HS-27A (cell line): Measurements from ENCODE around the gene ECHS1.
"Not testable (repeated sequence)": the region's sequence is repeated elsewhere in the genome, so short reads cannot be mapped to it uniquely, and the experiment has no call there.

Experiments
- DNase-seq: peaks from one replicate; pipeline ENCODE4 v3.0.0-alpha.2; 2012; ENCODE audit warnings: low read depth, missing footprints

Gene ECHS1

DNA sequence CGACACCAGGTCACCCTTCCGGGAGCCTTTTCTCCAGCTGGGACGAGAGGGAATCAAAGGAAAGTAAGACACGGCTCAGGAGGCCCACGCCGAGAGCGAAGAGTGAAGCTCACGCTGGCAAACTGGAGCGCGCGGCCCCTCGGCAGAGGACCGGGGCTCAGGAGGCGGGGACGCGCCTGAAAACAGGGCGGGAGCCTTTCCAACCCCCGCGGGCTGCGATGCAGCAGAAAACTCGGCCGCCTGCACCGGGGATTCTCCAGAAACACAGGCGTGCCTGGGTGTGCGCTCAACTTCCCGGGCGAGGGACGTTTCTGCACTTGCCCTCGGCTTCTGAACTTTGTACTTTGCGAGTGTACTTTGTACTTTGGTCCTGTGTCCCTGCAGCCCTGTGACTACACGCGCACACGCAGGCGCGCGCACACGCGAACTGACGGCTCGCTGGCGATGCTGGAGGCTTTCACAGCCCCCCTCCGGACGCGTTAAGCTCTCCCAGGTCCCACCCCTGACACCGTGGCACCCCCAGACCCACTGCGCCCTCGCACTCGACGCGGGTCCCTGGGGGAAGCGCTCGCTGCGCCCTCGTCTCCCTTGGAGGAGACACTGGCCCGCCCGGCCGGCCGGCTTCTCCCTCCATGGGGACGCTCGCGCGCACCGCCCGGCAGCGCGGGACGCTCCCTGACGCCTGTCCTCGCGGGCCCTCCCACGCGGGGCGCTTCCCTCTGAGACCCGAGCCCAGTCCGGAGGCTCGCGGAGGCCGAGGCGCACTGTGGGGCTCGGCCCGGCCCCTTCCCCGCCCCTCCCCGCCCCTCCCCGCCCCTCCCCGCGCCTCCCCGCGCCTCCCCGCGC, 5.3 kb upstream of the ECHS1 start:
- no peak for DNase-seq

DNA sequence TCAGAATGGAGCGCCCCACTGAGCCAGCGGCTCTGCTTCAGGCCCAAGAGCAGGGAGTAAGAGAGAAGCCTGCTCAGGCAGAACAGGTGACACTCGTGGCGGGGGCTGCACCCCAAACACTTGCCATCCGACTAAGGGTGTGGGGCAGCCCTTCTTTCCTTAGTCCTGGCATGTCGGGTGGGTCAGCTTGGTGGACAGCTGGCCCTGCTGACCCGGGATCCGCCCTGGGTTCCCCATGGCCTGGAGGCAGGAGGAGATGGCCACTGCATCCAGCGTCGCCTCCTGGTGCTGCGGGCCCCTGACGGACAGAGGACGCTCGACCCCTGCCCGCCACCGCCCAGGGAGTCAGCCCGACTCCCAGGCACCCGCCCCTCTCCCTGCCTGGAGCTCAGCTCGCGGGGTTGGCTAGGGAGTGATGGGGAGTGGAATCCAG, 4.7 kb upstream of the ECHS1 start:
- DNase-seq = no peak

DNA sequence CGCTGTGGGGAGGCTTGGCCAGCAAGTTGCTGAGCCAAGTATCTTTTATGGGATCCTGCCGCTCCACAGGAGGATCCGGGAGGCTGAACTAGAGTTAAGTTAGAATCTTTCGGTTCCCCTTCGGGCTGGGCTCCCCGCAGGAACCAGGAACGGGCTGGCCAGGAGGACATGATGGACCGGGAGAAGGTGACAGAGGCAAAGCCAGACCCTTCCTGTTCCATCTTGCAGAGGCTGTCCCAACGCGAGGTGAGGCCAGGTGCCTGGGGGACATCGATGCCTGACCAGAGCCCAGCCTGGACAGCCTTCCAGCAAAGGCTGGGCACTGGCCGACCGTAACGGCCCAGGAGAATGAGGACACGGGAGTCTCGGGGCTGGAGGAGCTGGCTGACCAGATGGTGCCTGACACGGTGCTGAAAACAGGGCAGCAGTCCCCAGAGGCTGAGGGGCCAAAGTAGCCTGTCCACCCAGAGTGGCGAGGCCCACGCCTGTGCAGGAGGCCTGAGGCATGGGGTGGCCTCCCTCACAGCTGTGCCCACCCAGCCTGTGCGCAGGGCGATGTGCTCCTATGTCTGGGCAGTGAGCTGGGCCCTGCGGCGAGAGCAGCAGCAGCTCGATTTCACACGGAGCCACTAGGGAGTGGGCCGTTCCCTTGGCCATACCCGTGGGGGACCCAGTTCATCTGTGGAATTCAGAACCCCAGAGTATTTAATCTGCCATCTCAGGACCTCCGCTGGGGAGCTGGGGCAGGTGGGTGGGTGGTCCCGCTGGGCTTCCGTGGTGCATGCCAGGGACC, 4.1 kb upstream of the ECHS1 start:
- no peak for DNase-seq

DNA sequence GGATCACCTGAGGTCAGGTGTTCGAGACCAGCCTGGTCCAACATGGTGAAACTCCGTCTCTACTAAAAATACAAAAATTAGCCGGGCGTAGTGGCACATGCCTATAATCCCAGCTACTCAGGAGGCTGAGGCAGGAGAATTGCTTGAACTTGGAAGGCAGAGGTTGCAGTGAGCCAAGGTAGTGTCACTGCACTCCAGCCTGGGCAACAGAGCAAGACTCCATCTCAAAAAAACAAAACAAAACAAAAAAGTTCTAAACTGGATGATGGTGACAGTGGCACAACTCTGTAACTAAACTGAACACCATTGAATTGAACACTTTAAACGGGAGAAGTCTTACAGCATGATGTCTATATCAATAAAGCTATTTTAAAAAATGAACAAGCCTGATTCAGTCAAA, 3.0 kb upstream of the ECHS1 start:
- not testable (repeated sequence) for DNase-seq

DNA sequence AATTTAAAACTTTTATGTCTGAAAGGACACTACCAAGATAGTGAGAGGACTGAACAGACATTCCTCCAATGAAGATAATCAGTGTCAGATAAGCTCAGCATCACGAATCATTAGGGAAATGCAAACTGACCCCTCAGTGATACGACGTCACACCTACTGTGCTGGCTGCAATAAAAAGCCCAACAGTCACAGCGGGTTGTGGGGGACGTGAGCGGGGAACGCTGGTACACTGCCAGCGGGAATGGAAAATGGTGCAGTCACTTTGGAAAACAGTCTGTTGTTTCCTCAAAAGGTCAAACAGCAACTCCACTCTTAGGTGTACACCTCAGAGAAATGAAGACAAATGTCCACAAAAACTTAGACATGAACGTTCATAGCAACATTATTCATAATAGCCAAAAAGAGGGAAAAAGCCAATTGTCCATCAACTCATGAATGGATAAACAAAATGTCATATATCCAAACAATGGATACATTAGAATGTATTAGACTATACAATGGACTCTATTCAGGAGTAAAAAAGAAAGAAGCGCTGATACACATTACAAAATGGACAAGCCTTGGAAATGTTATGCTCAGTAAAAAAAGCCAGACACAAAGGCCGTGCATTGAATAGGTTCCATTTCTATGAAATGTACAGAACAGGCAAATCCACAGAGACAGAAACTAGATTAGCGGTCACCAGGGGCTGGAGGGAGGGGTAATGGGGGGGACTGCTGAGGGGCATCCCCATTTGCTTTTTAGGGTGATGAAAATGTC, 2.4 kb upstream of the ECHS1 start:
- DNase-seq = no peak

DNA sequence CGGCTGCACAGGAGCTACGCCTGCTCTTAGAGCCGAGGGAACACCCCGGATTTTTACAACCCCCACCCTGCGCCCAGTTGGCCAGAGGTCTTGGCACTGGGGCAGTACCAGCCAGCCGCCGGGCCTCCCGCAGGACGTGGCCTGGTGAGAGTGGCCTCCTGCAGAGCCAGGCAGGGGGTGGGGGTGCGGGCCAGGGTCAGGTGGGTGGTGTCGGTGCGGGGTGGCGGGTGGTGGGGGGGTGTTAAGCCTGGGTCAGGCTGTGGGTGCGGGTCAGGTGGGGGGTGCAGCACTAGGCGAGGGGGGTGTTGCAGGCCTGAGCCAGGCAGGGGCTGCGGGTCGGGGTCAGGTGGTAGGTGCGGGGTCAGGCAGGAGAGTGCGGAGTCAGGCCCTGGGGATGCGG, 647 bp downstream of the ECHS1 start:
- DNase-seq = no peak

DNA sequence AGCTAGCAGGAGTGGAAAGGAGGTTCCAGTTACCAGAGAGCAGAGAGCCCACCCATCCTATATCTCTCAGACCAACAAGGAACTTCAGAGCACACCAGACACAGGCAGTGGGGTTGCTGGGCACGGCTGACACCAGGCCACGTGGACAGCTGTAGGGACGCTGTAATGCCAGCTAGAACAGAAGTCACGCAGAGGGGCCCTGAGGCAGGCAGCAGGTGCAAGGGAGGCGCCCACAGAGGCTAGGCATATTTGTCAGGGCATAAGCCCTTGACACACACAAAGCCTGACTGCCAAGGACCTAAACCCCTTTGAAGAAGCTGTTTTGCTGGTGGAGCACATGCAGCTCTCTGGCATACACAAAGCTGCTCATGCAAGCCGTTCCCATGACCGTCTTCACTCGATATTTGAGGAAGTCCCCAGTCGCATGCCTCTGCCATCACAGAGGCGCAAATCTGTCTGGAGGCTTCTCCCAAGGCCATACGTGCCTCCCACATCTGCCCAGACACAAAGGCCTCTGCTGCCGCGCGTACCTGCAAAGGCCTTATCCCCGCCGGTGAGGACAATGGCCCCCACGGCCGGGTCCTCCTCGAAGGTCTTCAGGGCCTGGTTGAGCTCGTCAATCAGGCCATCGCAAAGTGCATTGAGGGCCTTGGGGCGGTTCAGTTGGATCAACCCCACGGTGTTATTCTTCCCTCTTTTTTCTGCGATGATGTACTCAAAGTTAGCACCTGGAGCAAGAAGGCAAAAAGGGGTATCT, 2.9 kb downstream of the ECHS1 start:
- DNase-seq = no peak

DNA sequence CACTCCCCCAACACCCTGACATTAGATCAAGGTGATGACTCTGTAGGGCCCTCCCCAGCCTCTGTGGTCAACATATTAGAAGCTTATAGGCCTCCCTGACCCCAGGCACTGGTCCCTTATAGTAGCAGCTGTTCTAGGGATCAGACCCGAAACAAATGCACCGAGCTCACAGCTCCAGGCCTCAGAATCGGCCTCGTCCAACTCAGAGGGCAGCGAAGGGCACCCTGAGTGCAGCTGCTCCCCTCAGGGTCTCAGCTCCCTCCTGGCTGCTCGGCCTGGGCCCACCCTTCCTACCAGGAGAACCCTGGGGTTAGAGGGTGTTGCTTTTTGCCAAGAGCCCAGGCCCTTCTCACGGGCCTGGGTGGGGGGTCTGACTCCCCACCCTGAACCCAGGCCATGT, 5.0 kb downstream of the ECHS1 start:
- no peak for DNase-seq

DNA sequence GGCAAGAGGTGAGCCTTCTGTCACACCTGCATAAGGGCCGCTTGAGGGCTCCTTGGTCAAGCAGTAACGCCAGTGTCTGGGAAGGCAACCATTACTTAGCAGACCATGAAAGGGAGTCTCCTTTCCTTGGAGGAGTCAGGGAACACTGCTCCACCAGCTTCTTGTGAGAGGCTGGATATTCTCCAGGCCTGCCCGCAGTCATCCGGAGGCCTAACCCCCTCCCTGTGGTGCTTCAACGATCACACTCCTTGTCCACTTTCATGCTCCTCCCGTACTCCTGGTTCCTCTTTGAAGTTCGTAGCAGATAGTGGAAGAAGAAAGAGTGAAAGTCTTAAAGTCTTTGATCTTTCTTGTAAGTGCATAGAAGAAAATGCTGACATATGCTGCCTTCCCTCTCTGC, 5.7 kb downstream of the ECHS1 start:
- DNase-seq = not testable (repeated sequence)

DNA sequence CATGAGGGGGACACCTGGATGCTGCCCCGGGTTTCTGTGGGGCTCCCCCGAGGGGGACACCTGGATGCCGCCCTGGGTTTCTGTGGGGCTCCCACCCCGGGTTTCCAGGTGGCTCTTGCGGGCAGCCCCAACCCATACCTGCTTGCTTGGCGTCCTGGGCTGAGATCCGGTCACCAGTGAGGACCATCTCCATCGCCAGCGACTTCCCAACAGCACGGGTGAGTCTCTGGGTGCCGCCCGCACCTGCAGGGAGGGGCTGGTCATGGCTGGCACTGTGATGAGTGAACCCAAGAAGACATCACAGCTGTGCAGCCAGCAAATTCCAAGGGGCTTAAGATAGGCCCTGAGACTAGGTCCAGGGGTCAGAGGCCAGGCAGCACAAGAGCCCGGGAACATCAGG, 6.4 kb downstream of the ECHS1 start:
- no peak for DNase-seq

DNA sequence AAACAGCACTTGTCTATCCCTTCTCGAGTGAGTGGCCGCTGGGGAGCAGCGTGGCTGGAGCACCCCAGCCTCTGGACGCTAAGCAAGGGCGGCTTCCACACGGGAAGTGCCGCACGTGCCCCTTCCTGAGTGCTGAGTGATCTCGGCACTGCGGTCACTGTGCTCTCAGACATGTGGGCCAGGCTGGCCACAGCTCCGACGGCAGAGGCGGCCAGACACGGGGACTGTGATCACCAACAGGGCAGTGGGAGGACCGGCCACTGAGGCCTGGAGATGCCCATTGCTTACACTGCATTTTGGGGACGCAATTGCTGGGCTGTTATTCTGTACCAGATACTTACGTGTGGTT, 7.0 kb downstream of the ECHS1 start:
- no peak for DNase-seq

DNA sequence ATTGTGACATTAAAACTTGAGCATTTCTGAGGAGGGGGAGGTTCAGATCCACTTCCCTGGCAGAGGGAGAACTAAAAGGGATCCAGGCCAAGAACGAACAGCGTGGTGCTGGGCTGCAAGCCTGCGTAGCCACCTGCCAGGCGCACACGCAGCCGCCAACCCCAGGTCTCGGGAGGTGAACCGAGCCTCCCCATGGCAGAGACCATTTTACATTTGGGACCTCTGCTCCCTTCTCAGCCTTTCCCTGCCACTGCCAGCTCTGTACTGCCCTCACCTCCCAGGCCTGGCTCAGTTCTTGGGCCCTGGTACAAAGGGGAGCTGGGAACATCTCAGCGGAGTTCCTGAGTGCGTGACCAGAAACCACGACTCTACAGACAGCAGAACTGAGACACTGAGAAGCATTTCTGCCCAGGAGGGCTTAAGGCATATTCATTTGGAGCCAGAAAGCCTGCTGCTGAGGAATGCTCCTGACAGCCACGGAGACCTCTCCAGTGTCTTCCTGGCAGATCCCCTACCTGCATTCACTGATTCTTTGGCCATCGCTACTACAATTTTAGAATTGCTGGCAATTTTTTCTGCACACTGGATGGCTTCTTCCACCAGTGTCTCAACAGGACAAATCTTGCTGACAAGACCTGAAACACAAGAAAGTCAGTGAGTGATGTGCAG, 7.6 kb downstream of the ECHS1 start:
- DNase-seq = no peak

DNA sequence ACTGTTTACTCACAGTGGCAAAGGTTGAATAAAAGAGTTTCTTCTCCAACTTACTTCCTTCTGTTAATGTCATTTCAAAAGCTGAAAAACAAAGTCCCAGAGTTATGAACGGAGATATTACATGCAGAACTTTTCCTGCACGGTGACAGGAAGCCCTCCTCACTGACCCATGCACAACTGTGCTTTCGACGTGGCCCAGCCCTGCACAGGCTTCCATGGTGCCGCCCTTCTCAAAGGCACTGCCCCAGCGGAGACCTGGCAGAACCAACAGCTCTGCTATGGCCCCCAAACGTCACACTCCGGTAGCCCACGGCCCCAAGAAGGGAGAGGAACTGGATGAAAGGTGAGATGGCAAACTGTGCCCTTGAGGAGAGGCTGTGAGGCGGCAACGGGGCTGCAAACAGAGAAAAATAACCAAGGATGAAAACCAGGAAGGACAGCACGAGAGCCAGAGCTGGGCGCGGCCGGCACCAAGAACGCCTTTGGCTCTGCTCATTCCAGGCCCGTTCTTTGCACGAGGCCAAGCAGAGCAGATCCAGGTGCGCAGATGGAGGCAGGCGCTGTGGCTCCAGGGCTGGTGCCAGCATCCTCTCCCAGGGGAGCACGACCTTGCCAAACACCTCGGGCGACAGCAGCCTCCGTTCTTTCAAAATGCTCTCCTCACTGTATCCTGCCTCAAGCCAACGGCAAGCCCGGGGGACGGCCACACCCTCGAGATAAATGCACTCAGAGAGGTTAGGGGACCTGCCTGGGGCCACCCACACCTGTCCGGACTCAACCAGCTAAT, 8.3 kb downstream of the ECHS1 start:
- no peak for DNase-seq

DNA sequence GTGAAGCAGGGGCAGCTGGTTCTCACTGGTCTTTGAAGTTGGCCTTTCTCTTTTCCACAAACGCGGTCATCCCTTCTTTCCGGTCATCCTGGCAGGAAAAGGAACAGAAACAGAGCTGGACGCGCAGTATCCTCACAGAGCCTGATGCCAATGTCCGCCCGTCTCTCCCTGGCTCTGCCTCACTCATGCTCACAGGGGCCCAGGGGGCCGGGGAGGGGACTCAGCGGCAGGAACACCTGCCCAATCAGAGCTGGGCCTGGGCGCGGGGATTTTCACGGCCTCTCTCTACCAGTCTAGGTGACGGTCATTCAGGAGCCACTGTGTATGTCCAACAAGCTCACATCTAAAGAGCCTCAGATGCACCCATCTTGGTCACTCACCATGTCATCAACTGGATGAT, 10.3 kb downstream of the ECHS1 start:
- no peak for DNase-seq

DNA sequence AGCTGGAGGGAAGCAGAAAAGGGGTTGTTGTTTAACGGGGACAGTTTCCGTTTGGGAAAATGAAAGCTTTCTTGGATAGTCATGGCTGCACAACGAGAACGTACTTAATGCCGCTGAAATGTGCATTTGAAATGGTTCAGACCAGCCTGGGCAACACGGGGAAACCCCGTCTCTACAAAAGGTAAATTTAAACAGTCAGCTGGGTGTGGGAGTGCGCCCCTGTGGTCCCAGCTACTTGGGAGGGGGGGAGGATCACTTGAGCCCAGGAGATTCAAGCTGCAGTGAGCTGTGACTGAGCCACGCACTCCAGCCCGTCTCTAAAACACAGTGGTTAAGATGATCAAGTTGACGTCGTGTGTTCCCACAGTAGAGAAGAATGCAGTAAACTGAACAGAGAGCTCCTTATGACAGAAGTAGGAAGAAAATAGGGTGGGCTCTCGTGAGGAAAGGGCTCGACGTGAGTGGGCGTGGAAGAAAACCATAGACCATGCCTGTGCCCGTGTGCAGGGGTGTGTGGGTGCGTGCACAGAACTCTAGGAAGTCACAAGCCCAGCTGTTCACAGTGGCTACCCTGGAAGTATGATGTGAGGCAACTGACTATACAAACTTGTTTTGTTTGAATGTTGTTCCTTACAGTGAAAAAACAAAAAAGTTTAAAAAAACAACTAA, 11.2 kb downstream of the ECHS1 start:
- DNase-seq = no peak

DNA sequence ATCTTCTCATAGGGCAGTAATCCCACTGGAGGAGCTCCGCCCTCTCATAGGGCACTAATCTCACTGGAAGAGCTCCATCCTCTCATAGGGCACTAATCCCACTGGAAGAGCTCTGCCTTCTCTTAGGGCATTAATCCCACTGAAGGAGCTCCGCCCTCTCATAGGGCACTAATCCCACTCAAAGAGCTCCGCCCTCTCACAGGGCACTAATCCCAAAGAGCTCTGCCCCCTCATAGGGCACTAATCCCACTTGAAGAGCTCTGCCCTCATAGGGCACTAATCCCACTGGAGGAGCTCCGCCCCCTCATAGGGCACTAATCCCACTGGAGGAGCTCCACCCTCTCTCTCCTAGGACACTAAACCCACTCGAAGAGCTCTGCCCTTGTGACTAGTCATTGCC, 11.9 kb downstream of the ECHS1 start:
- no peak for DNase-seq

DNA sequence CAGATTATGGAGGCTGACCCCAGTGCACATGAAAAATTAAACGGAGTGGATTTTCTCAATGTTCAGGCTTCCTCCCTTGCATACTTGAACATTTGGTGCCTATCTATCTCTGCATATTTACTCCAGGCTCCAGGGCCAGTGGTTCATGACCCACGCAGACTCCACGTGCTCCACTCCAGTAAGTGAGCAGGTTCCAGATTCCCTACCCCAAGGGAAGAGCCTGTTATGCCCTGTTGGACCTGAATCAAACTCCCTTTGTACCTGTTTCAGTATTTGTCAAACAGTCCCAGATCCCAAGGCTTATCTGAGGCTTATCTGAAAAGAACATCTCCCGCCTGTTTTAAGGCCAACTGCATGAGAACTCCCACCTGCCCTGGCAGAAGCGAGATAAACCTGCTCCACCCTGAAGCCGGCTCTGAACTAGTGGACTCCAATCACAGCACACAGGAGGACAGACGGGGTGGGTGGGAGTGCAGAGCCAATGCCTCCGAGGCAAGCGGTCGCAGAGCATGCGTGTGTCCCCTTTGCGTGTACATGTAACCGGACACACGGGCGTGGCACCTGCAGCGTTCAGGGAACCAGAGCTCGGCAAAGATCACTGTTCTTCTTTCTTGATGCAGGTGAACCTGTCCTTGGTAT, 13.1 kb downstream of the ECHS1 start:
- DNase-seq = no peak

DNA sequence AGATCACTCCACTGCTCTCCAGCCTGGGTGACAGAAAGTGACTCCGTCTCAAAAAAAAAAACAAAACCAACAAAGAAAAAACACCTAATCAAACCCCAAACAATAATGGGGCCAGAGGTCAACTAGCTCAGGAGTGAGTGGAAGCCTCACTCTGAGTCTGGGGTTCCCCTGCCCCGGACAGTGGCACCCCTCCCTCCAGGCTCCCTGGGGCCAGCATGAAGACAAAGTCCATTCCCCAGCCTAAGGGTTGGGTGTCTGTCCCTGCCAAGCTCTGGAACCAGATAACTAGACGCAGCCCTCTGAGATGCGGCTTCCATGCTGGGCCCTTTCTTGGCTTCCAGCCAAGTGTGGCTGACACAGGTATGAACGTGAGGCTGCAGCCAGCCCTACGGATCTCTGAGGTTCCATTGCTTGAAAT, 13.6 kb downstream of the ECHS1 start:
- no peak for DNase-seq

DNA sequence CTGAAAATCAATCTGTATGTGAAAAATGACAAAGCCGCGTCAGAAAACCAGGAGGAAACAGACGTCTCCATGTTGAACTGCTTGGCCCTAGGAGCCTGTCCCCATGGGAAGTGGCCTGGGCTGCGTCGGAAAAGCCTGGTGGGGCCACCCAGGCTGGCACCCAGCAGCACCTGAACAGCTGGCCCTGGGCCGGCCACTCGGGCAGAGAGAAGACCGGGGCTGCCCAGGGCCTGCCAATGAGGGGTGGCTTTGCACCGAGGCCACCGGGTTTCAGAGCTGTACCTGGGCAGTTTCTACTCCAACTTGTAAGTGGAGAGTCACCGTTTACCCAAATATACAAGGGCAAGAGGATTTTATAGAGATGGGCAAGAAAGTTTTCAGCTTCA, 14.2 kb downstream of the ECHS1 start:
- no peak for DNase-seq
